ENCODE measurements around the gene LCTL. TPM values are rescaled to one million over a fixed set of nuclear protein-coding genes. Genes with fewer than 3 reads are reported as not detected.

Gene LCTL
- total and polyA plus RNA-seq, 2 of the 8 experiments (the other 6 are each of a cell fraction or from before 2014, with no cell fraction given) = 5.5 to 6.2 TPM

DNA sequence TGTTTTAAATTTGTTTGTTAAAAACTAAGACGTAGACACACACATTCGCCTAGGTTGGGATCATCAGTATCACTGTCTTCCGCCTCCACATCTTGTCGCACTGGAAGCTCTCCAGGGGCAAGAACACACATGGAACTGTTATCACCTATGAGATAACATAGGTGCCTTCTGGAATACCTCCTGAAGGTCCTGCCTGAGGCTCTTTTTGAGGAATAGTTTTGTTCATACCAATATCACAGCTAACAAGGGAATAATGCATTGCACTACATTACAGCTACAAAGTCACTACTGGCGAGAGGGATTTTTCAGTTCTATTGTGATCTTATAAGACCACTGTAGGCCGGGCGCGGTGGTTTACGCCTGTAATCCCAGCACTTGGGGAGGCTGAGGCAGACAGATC is 30.7 kb downstream of the LCTL start:
- no peak for DNase-seq (ENCODE audit: low read depth in 1 of 2, low spot score in 2 of 2)
- Histone ChIP-seq H3K9me3 (ENCODE audit: insufficient read depth in 2 of 2, low read depth in 1 of 2, low read length in 1 of 2) (no peaks in the 10 kb centered on the region), H3K9ac (replicated peaks in 1 of 4; ENCODE audit: extremely low read depth in 1 of 4, low read depth in 3 of 4, low read length in 3 of 4) (no peak overlapping the region), H2AK5ac (ENCODE audit: low read depth, low read length) (no peak overlapping the region), H3K56ac (replicated peaks; ENCODE audit: insufficient read length, low read depth, low read length) (no peak overlapping the region), H2BK20ac (ENCODE audit: low read length) (no peak overlapping the region), H4K20me1 (replicated peaks in 1 of 2; ENCODE audit: control insufficient read depth in 1 of 2, insufficient read depth in 2 of 2, low read length in 2 of 2) (peaks cover 0 to 1% of the 10 kb centered on the region in 2 experiments), H3K79me1 (ENCODE audit: low read depth, low read length) (no peaks in the 10 kb centered on the region), H3K79me2 (ENCODE audit: control insufficient read depth in 1 of 2, insufficient read depth in 2 of 2, low read length in 2 of 2) (no peaks in the 10 kb centered on the region), H3K4ac (replicated peaks; ENCODE audit: insufficient read length, low read depth, low read length) (no peak overlapping the region), H3K23ac (ENCODE audit: insufficient read length) (no peak overlapping the region), H3K4me2 (ENCODE audit: insufficient read depth in 1 of 2, low read depth in 2 of 2, low read length in 2 of 2) (no peak overlapping the region), H3K4me1 (replicated peaks in 1 of 4; ENCODE audit: control insufficient read depth in 3 of 4, insufficient read depth in 4 of 4, low read length in 3 of 4) (no peaks in the 10 kb centered on the region), H3K27ac (ENCODE audit: low read depth, low read length) (no peak overlapping the region), H3K18ac (ENCODE audit: extremely low read depth, low read length) (no peak overlapping the region), H2BK12ac (ENCODE audit: low read depth, low read length) (no peak overlapping the region), H3K4me3 (ENCODE audit: extremely low read depth in 1 of 4, insufficient read depth in 2 of 4, low read depth in 3 of 4, low read length in 4 of 4) (no peak overlapping the region), H3K27me3 (replicated peaks in 1 of 4; ENCODE audit: control insufficient read depth in 3 of 4, extremely low read depth in 1 of 4, insufficient read depth in 3 of 4, low read length in 3 of 4) (no peaks in the 10 kb centered on the region), H4K5ac (ENCODE audit: insufficient read length, low read depth, low read length) (no peak overlapping the region), H2AFZ (ENCODE audit: low read length) (no peak overlapping the region), H4K91ac (replicated peaks; ENCODE audit: insufficient read length, low read length) (no peak overlapping the region), H2BK5ac (ENCODE audit: low read depth, low read length) (no peak overlapping the region), H2BK120ac (replicated peaks; ENCODE audit: low read depth, low read length) (no peak overlapping the region), H3K36me3 (ENCODE audit: control insufficient read depth in 2 of 4, insufficient read depth in 4 of 4, low read length in 3 of 4) (peaks cover 2 to 65% (median 23%) of the 10 kb centered on the region in 4 experiments; a peak in 7 of 8 replicates), H2BK15ac (ENCODE audit: low read length) (no peak overlapping the region), H3K14ac (ENCODE audit: insufficient read length) (no peak overlapping the region), H4K8ac (ENCODE audit: extremely low read depth, insufficient read depth, low read length) (no peak overlapping the region), H3K23me2 (ENCODE audit: low read depth, low read length) (no peaks in the 10 kb centered on the region)
- FAIRE-seq = no peak
- 96% methylated on average over 9 of the region's 9 CpGs; no CpG with 5 or more reads in 1 of the 2 experiments for WGBS, 2 experiments (ENCODE audit: extremely low coverage in 1 of 2, insufficient coverage in 1 of 2, insufficient read length in 1 of 2, insufficient replicate concordance in 2 of 2, low coverage in 1 of 2, low lambda C conversion rate in 2 of 2, missing lambda C conversion rate in 1 of 2)
- ChIA-PET CTCF (ENCODE audit: partially characterized antibody) (interaction anchor here (0.6 to 1.2 kb wide), 2 partner anchors 61 to 1424 kb away, joined by 3 to 5 read pairs; no protein-coding TSS in a partner anchor), POLR2A (ENCODE audit: partially characterized antibody) (interaction anchor here (0.6 to 1.6 kb wide), 6 partner anchors 9 to 184 kb away, joined by 3 to 4 read pairs (median 4); no protein-coding TSS in a partner anchor)
- TF ChIP-seq TEAD4 (IDR thresholded peaks at IDR 0.05; ENCODE audit: low read depth, low read length) (no peak), TCF12 (IDR thresholded peaks at IDR 0.05; ENCODE audit: low read depth, low read length) (no peak), CBX5 (IDR thresholded peaks at IDR 0.05; ENCODE audit: low read depth, low read length) (no peak), RFX5 (IDR thresholded peaks at IDR 0.05; ENCODE audit: borderline replicate concordance, low read depth, low read length) (no peak), CHD2 (IDR thresholded peaks at IDR 0.05; ENCODE audit: low read length) (no peak), FOSL1 (IDR thresholded peaks at IDR 0.05; ENCODE audit: insufficient read depth, low read depth, low read length) (no peak), EGR1 (IDR thresholded peaks at IDR 0.05; ENCODE audit: borderline replicate concordance, low read depth, low read length) (no peak), PHF8 (conservative IDR thresholded peaks at IDR 0.05; ENCODE audit: low read depth, low read length) (no peak), HDAC6 (IDR thresholded peaks at IDR 0.05; ENCODE audit: low read depth, low read length) (no peak), KDM1A (IDR thresholded peaks at IDR 0.05; ENCODE audit: borderline replicate concordance, low read length) (no peak), GTF2F1 (IDR thresholded peaks at IDR 0.05; ENCODE audit: borderline replicate concordance, low read depth, low read length) (no peak)
- TF ChIP-seq, protein P1, sequence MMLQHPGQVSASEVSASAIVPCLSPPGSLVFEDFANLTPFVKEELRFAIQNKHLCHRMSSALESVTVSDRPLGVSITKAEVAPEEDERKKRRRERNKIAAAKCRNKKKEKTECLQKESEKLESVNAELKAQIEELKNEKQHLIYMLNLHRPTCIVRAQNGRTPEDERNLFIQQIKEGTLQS (IDR thresholded peaks at IDR 0.05; ENCODE audit: insufficient read depth, low read depth, low read length) = no peak

Data from H1 (cell line).